ENCODE results near the gene SSTR3.

Gene SSTR3

GRCh38 chr22:37196539-37197450 lies 15.5 kb downstream of the SSTR3 start:
- no peak for DNase-seq (ENCODE audit: low read depth in 2 of 2)

- DNase-seq (ENCODE audit: low read depth in 2 of 2) = no peak
Measured at GRCh38 chr22:37195921-37196320, 16.4 kb downstream of the SSTR3 start.

GRCh38 chr22:37194750-37195149 lies 17.5 kb downstream of the SSTR3 start:
- DNase-seq (ENCODE audit: low read depth in 2 of 2) = no peak

GRCh38 chr22:37193629-37194191 lies 18.6 kb downstream of the SSTR3 start:
- peak in 1 of 2 donors; percentile 36 for DNase-seq (ENCODE audit: low read depth in 2 of 2)

- DNase-seq (ENCODE audit: low read depth in 2 of 2) = no peak
Measured at GRCh38 chr22:37192741-37193140, 19.5 kb downstream of the SSTR3 start.

- DNase-seq (ENCODE audit: low read depth in 2 of 2) = no peak
Measured at GRCh38 chr22:37192204-37192603, 20.1 kb downstream of the SSTR3 start.

- no peak for DNase-seq (ENCODE audit: low read depth in 2 of 2)
Measured at GRCh38 chr22:37190262-37190780, 22.0 kb downstream of the SSTR3 start.

GRCh38 chr22:37188901-37189466 lies 23.3 kb downstream of the SSTR3 start:
- DNase-seq (ENCODE audit: low read depth in 2 of 2) = no peak

GRCh38 chr22:37187891-37188761 lies 24.2 kb downstream of the SSTR3 start, which contains the start of gene C1QTNF6:
TSS of gene C1QTNF6 (minus strand) at chr22:37188247. CDS start at chr22:37188213, 34 bp downstream.
- DNase-seq (ENCODE audit: low read depth in 2 of 2) = no peak

- DNase-seq (ENCODE audit: low read depth in 2 of 2) = no peak
Measured at GRCh38 chr22:37187552-37187890, 24.8 kb downstream of the SSTR3 start.

GRCh38 chr22:37186997-37187522 lies 25.2 kb downstream of the SSTR3 start:
- no peak for DNase-seq (ENCODE audit: low read depth in 2 of 2)

GRCh38 chr22:37186228-37186996 lies 25.9 kb downstream of the SSTR3 start:
- no peak for DNase-seq (ENCODE audit: low read depth in 2 of 2)

GRCh38 chr22:37185646-37186227 lies 26.5 kb downstream of the SSTR3 start:
- no peak for DNase-seq (ENCODE audit: low read depth in 2 of 2)

GRCh38 chr22:37184816-37185541 lies 27.3 kb downstream of the SSTR3 start:
- DNase-seq (ENCODE audit: low read depth in 2 of 2) = no peak

- no peak for DNase-seq (ENCODE audit: low read depth in 2 of 2)
Measured at GRCh38 chr22:37184380-37184755, 27.9 kb downstream of the SSTR3 start.

- no peak for DNase-seq (ENCODE audit: low read depth in 2 of 2)
Measured at GRCh38 chr22:37183432-37184379, 28.6 kb downstream of the SSTR3 start.

- no peak for DNase-seq (ENCODE audit: low read depth in 2 of 2)
Measured at GRCh38 chr22:37182949-37183245, 29.4 kb downstream of the SSTR3 start.

- no peak for DNase-seq (ENCODE audit: low read depth in 2 of 2)
Measured at GRCh38 chr22:37182101-37182948, 30.0 kb downstream of the SSTR3 start.

Data from stimulated activated CD8-positive, alpha-beta memory T cell treated with anti-CD3 and anti-CD28 coated beads, Interleukin-15, amount 100 ng/mL, for 48 hours (primary cell).